Lung (tissue), 12 donors: Measurements from ENCODE around the gene RIMS3. TPM values are rescaled to one million over a fixed set of nuclear protein-coding genes. Genes with fewer than 3 reads are reported as not detected.

Experiments
- ATAC-seq: fragments of 200-7000 bp; cut with Tn5 transposase; one replicate; pipeline ENCODE4 v1.9.1; 2020; ENCODE audit warnings: moderate number of reproducible peaks; ENCODE audit not compliant: insufficient read depth, low FRiP score
- DNase-seq, 3 donors: peaks; one replicate each; pipeline ENCODE4 v3.0.0-alpha.2; 2013 to 2017
- H3K27ac ChIP-seq, 2 donors: one replicate each; pipeline ENCODE4 v1.5.1; 2013; ENCODE audit warnings: mild to moderate bottlenecking in 2 of 2, moderate library complexity in 2 of 2, control low read depth in 1 of 2, inconsistent platforms in 1 of 2, low read depth in 1 of 2, low read length in 1 of 2
- H3K27me3 ChIP-seq, 3 donors: one replicate each; pipeline ENCODE4 v1.5.1; 2013; ENCODE audit warnings: low read length in 2 of 3; ENCODE audit not compliant: control insufficient read depth in 3 of 3, insufficient read depth in 3 of 3
- H3K36me3 ChIP-seq, 4 donors: one replicate each; pipeline ENCODE4 v1.5.1; 2013; ENCODE audit warnings: low read length in 4 of 4, mild to moderate bottlenecking in 1 of 4, moderate library complexity in 1 of 4; ENCODE audit not compliant: control insufficient read depth in 4 of 4, insufficient read depth in 4 of 4
- H3K4me1 ChIP-seq, 5 donors: one replicate each; pipeline ENCODE4 v1.5.1; 2013; ENCODE audit warnings: low read length in 5 of 5, mild to moderate bottlenecking in 2 of 5, moderate library complexity in 1 of 5; ENCODE audit not compliant: control insufficient read depth in 5 of 5, insufficient read depth in 5 of 5
- H3K4me3 ChIP-seq: one replicate; pipeline ENCODE4 v1.5.1; 2013; ENCODE audit warnings: mild to moderate bottlenecking, control low read depth, moderate library complexity
- H3K9ac ChIP-seq, 2 donors: one replicate each; pipeline ENCODE4 v1.5.1; 2013; ENCODE audit warnings: low read length in 2 of 2, control low read depth in 1 of 2; ENCODE audit not compliant: insufficient read depth in 1 of 2
- H3K9me3 ChIP-seq, 4 donors: one replicate each; pipeline ENCODE4 v1.5.1; 2013; ENCODE audit warnings: low read length in 3 of 4, mild to moderate bottlenecking in 1 of 4, moderate library complexity in 1 of 4; ENCODE audit not compliant: control insufficient read depth in 4 of 4, insufficient read depth in 3 of 4
- CTCF ChIP-seq: IDR thresholded peaks from 2 replicates; pipeline ENCODE4 v1.5.1; 2012; ENCODE audit warnings: mild to moderate bottlenecking; ENCODE audit errors: control extremely low read depth, extremely low read depth
- WGBS, 2 donors: extraction: QIAGEN DNeasy Blood & Tissue Kit; methylation state at CpG; one replicate each; pipeline ENCODE4 v1.1.7; 2013; 5-methylcytosine and 5-hydroxymethylcytosine counted together
- polyA plus RNA-seq, 2 donors: library from polyadenylated mRNA; stranded (reverse); fragments of 200-250 nt; gene quantifications; one replicate each; pipeline ENCODE4 v1.2.1, GENCODE V29; 2013
- total RNA-seq, 2 donors: library from RNA; depleted of rRNA in 1 of 2; stranded (reverse); fragments of >200 nt in 1 of 2; gene quantifications; one replicate each; pipeline ENCODE4 v1.2.1, GENCODE V29; 2014 to 2021
- donor health status: control.
- donor health status: control.
- donor health status: Bipolar disorder and iron deficiency.
- donor health status: healthy.
- donor health status: DM: yes; HTN: yes; CAD: no.

RIMS3 gene
- total and polyA plus RNA-seq, 4 donors, result 0.93 to 5.5 (median 1.5) TPM

GRCh38 chr1:40606978-40607377 lies 58.5 kb downstream of the RIMS3 start:
- DNase-seq (no peak), ATAC-seq (no peak)
- Histone ChIP-seq H3K27ac (no peak overlapping the region), H3K9me3 (no peaks in the 10 kb centered on the region), H3K36me3 (no peaks in the 10 kb centered on the region), H3K4me1 (no peaks in the 10 kb centered on the region), H3K9ac (no peak overlapping the region), H3K27me3 (no peaks in the 10 kb centered on the region), H3K4me3 (no peak overlapping the region)
- no peak for TF ChIP-seq CTCF
- 62% methylated on average over 2 of the region's 2 CpGs for WGBS, 2 donors

- no peak for ATAC-seq
- Histone ChIP-seq H3K9me3 (no peaks in the 10 kb centered on the region), H3K27ac (no peak overlapping the region), H3K36me3 (no peaks in the 10 kb centered on the region), H3K4me1 (no peaks in the 10 kb centered on the region), H3K27me3 (no peaks in the 10 kb centered on the region), H3K9ac (no peak overlapping the region), H3K4me3 (no peak overlapping the region)
- WGBS, 2 donors, result 72 to 91% methylated on average over 3 of the region's 3 CpGs
- no peak for DNase-seq
- no peak for TF ChIP-seq CTCF
Observed at GRCh38 chr1:40606194-40606593, 59.3 kb downstream of the RIMS3 start.

- Histone ChIP-seq H3K4me1 (no peaks in the 10 kb centered on the region), H3K36me3 (no peaks in the 10 kb centered on the region), H3K9me3 (no peaks in the 10 kb centered on the region), H3K27ac (no peak overlapping the region), H3K4me3 (no peak overlapping the region), H3K27me3 (no peaks in the 10 kb centered on the region), H3K9ac (no peak overlapping the region)
- DNase-seq (no peak), ATAC-seq (no peak)
- WGBS, 2 donors, result 72 to 85% methylated on average over 1 of the region's 1 CpG
- no peak for TF ChIP-seq CTCF
Observed at GRCh38 chr1:40599926-40600325, 65.6 kb downstream of the RIMS3 start.

- ATAC-seq (no peak), DNase-seq (no peak)
- H3K9ac ChIP-seq, result no peak overlapping the region
- no peaks in the 10 kb centered on the region for H3K4me1 ChIP-seq
- 93 to 94% methylated on average over 7 of the region's 7 CpGs for WGBS, 2 donors
- TF ChIP-seq CTCF, result no peak
- no peaks in the 10 kb centered on the region for H3K36me3 ChIP-seq
- H3K27me3 ChIP-seq, result no peaks in the 10 kb centered on the region
- no peak overlapping the region for H3K4me3 ChIP-seq
- H3K9me3 ChIP-seq, result no peaks in the 10 kb centered on the region
- H3K27ac ChIP-seq, result no peak overlapping the region
Observed at GRCh38 chr1:40595623-40596022, 69.9 kb downstream of the RIMS3 start.
